Lower leg skin (tissue), 4 donors: ENCODE measurements around the gene TAGAP. TPM values are rescaled to one million over a fixed set of nuclear protein-coding genes. Genes with fewer than 3 reads are reported as not detected.

Experiments used
- DNase-seq, 2 donors: peaks; one replicate each; pipeline ENCODE4 v3.0.0-alpha.2; 2019; ENCODE audit warnings: low spot score in 2 of 2
- H3K4me3 ChIP-seq: fragments of 200-600 bp; sonication (generic); 2 replicates; pipeline ENCODE4 v1.5.1; 2017; ENCODE audit warnings: mild to moderate bottlenecking, low read depth; ENCODE audit not compliant: poor library complexity, severe bottlenecking
- POLR2A ChIP-seq, 2 donors: fragments of 450-650 bp; IDR thresholded peaks; one replicate each; pipeline ENCODE4 v1.6.1; 2016 to 2017; ENCODE audit warnings: antibody characterized with exemption in 2 of 2, mild to moderate bottlenecking in 1 of 2, moderate library complexity in 1 of 2
- WGBS, 2 donors: methylation state at CpG; one replicate each; pipeline ENCODE4 v1.1.5; 2018; 5-methylcytosine and 5-hydroxymethylcytosine counted together
- intact Hi-C: fragments of 100-400 bp; cut with DNase I; formaldehyde crosslinking; loops from one replicate; pipeline ENCODE4 v1.15.0; 2023; ENCODE audit warnings: low total_unique reads
- total RNA-seq, 4 donors: library from RNA; depleted of rRNA; stranded (reverse); fragments of >200 nt; gene quantifications; one replicate each; pipeline ENCODE4 v1.1.0, GENCODE V29; 2016
- TF ChIP-seq, protein P1 (sequence below), 3 donors: fragments of 450-650 bp; IDR thresholded peaks; one replicate each; pipeline ENCODE4 v1.5.1; 2016; ENCODE audit warnings: antibody characterized with exemption in 3 of 3, mild to moderate bottlenecking in 3 of 3, moderate library complexity in 2 of 3

TAGAP gene
- total RNA-seq, 4 donors from 2014 or later = 1.1 to 2.7 (median 1.9) TPM

DNA sequence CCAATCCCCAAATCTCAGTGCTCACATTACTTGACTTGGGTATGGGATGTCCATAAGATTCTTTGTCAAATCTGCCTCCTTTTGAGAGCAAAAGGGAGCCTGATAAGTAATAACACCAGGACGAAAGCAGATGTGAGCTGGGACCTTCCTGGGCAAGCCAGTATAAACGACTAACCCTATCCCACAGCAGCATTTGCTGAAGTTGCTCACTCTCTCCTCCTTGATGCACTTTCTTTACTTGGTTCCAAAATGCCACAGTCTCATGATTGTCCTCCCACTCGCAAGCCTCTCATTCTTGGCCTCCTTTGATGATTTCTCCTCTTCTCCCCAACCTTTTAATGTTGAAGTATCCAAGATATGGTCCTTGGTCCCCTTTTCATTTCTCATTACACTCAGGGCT, 44.7 kb upstream of the TAGAP start:
- 84 to 92% methylated on average over 3 of the region's 3 CpGs for WGBS, 2 donors
- DNase-seq = peak in 1 of 2 donors; percentile 2
- TF ChIP-seq POLR2A (IDR thresholded peaks at IDR 0.05) = no peak
- TF ChIP-seq, protein P1, sequence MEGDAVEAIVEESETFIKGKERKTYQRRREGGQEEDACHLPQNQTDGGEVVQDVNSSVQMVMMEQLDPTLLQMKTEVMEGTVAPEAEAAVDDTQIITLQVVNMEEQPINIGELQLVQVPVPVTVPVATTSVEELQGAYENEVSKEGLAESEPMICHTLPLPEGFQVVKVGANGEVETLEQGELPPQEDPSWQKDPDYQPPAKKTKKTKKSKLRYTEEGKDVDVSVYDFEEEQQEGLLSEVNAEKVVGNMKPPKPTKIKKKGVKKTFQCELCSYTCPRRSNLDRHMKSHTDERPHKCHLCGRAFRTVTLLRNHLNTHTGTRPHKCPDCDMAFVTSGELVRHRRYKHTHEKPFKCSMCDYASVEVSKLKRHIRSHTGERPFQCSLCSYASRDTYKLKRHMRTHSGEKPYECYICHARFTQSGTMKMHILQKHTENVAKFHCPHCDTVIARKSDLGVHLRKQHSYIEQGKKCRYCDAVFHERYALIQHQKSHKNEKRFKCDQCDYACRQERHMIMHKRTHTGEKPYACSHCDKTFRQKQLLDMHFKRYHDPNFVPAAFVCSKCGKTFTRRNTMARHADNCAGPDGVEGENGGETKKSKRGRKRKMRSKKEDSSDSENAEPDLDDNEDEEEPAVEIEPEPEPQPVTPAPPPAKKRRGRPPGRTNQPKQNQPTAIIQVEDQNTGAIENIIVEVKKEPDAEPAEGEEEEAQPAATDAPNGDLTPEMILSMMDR (IDR thresholded peaks at IDR 0.05) = no peak
- H3K4me3 ChIP-seq = no peak overlapping the region
- intact Hi-C loops = no loop called here

- DNase-seq = peak in 1 of 2 donors; percentile 9
- 71 to 84% methylated on average over 2 of the region's 2 CpGs for WGBS, 2 donors
- H3K4me3 ChIP-seq = no peak overlapping the region
- TF ChIP-seq, protein P1 (IDR thresholded peaks at IDR 0.05) = no peak
- no peak for TF ChIP-seq POLR2A (IDR thresholded peaks at IDR 0.05)
- intact Hi-C loops = no loop called here
These were observed 41.3 kb upstream of the TAGAP start for GRCh38 chr6:159086033-159086618.

- no peak overlapping the region for H3K4me3 ChIP-seq
- intact Hi-C loops = no loop called here
- no peak for TF ChIP-seq POLR2A (IDR thresholded peaks at IDR 0.05)
- TF ChIP-seq, protein P1 (IDR thresholded peaks at IDR 0.05) = no peak
- WGBS, 2 donors = 75 to 81% methylated on average over 7 of the region's 7 CpGs
- DNase-seq = peak in 1 of 2 donors; percentile 39
These were observed 40.7 kb upstream of the TAGAP start for GRCh38 chr6:159085396-159085895.

GRCh38 chr6:159084493-159085091, 39.8 kb upstream of the TAGAP start:
- no peak overlapping the region for H3K4me3 ChIP-seq
- no peak for TF ChIP-seq POLR2A (IDR thresholded peaks at IDR 0.05)
- TF ChIP-seq, protein P1 (IDR thresholded peaks at IDR 0.05) = no peak
- 72 to 78% methylated on average over 2 of the region's 2 CpGs for WGBS, 2 donors
- intact Hi-C loops = no loop called here
- DNase-seq = no peak

- WGBS, 2 donors = 85 to 88% methylated on average over 2 of the region's 2 CpGs
These were observed 38.4 kb upstream of the TAGAP start for GRCh38 chr6:159083146-159083545.

More at GRCh38 chr6:159083146-159083545, 38.4 kb upstream of the TAGAP start:
- no peak overlapping the region for H3K4me3 ChIP-seq
- intact Hi-C loops = no loop called here
- TF ChIP-seq, protein P1 (IDR thresholded peaks at IDR 0.05) = no peak
- no peak for TF ChIP-seq POLR2A (IDR thresholded peaks at IDR 0.05)
- DNase-seq = no peak
